ENCODE results near the gene MAPRE3.

DNA sequence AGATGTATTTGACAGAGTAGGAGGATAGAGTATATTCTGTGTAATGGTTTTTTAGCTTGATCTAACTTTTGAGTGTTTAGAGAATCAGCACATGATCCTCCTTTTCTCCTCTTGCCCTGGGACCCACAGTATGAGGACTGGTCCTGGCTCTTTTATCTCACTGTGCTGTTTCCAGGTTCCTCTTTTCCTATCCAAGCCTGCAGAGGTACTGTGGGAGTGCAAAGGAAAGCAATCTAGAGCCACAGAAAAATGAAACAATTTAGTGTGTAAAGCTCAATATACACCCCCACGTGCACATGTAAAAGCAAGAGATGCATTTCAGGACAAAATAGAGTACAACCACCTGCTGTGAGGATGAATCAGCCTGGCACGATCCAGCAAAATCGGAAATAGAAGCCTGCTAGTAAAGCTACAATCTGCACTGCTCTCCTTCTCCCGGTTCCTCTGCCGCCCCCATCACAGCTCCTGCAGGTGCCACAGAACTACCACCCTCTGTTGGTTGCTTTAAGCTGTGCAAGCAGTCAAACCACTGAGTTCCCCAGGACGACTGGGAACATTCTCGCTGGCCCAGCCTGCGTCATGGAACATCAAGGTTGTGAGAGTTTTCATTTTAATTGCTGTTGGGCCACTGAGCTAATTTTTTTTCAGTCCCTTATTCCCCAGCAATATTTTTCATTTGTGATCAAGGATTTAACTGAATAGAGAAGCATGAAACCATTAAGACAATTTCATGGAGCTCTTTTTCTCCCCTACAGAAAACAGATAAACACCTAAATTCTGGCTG is 47.8 kb upstream of the MAPRE3 start:
- TF ChIP-seq CTCF (conservative IDR thresholded peaks at IDR 0.05 in 1 of 2, IDR thresholded peaks at IDR 0.05 in 1 of 2; ENCODE audit: low read depth in 1 of 2, low read length in 2 of 2) = peak; percentile 49 to 54
- TF ChIP-seq EZH2 (IDR thresholded peaks at IDR 0.05; ENCODE audit: low read length, missing control alignments) = no peak

All from fibroblast of lung (primary cell).